Astrocyte of the cerebellum (primary cell): ENCODE results near the gene RTTN.
"Not testable (repeated sequence)": the region's sequence is repeated elsewhere in the genome, so short reads cannot be mapped to it uniquely, and the experiment has no call there.

Experiments
- DNase-seq: peaks from one replicate; pipeline ENCODE4 v3.0.0-alpha.2; 2011; ENCODE audit warnings: low read depth
- H3K4me3 ChIP-seq: 2 replicates; pipeline ENCODE4 v1.5.1; 2011; ENCODE audit warnings: mild to moderate bottlenecking, low read depth, low read length, moderate library complexity
- CTCF ChIP-seq: IDR thresholded peaks from 2 replicates; pipeline ENCODE4 v1.5.1; 2012; ENCODE audit warnings: low read length, low read depth, moderate library complexity, mild to moderate bottlenecking; ENCODE audit errors: missing control alignments
- in situ Hi-C: cut with HindIII; loops from 2 replicates; pipeline ENCODE4 v1.10.0; 2017; ENCODE audit warnings: low sequenced_read_pairs

RTTN gene

DNA sequence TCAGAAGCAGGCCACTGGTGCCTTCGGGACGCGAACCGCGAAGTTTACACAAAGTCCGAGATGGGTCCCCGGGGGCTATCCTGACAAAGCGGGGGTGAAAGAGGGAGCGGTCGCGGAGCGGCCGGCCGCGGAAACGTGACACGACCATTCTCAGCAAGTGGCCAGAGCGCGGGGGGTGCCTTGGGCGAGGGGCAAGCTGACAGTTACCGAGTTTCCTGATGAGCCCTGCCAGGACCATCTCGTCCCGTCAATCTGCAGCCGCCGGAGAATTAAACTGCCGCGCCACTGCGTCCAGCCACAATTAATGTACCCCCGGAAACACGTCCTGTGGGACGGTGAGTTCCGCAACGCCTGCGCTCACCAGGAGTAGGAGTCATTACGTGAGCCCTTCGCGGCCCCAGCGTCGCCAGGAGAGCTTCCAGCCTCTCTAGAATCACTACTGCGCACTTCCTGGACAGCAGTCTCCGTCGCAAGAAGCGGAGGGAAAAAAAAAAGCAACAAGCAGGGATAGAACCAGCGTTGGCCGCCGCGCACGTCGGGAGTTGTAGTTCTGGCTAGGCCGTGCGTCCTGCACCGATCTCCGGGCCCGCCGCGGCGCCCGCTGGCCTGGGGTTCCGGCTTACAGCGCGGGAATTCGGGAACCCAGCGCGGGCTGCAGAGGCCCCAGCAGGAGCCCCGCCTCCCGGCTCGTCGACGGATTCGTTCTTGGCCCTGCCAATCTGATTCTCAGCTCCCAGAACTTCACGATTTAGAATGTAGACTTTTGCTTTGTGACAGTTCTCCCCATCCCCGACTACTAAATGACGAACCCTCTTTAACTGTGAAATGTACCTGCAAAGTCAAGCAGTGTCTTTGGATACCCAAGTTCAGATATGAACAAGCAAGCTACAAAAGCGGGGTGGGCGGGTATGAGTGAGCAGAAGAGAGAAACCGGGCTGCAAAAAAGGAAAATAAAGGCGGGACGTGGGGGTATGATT is at the start of gene RTTN:
Gene RTTN, minus strand, starts transcription at position 267 of the 977 bp plus-strand sequence. Its CDS starts 29 bp downstream, at position 238.
- no peak for TF ChIP-seq CTCF
- peak; percentile 89 for DNase-seq
- peak within 1 kb of the TSS; percentile 91 for H3K4me3 ChIP-seq
- in situ Hi-C loops, result loop anchor here (25.0 kb wide), 1 partner anchor 232 kb away; no protein-coding TSS in a partner anchor

DNA sequence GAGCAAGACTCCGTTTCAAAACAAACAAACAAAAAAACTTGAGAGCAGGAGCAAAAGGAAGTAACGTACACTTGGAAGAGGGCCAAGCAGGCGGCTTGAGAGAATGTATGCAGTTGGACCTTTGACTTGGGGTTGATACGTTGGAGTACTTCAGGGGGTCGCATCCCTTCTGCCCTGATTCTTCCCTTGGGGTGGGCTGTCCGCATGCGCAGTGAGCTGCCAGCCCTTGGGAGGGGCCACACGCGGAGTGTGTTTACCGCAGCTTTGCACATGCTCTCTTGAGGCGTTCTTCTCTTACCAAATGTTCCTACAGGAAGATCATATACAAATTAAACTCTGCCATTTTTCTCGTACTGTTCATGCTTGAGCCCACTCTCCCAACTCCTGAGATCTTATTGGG is 45.3 kb upstream of the RTTN start:
- DNase-seq, result no peak
- no peak overlapping the region for H3K4me3 ChIP-seq
- TF ChIP-seq CTCF, result no peak
- in situ Hi-C loops, result no loop called here

- in situ Hi-C loops, H3K4me3 ChIP-seq, DNase-seq: not testable (repeated sequence)
Measured at GRCh38 chr18:70249861-70250260, 44.4 kb upstream of the RTTN start.

DNA sequence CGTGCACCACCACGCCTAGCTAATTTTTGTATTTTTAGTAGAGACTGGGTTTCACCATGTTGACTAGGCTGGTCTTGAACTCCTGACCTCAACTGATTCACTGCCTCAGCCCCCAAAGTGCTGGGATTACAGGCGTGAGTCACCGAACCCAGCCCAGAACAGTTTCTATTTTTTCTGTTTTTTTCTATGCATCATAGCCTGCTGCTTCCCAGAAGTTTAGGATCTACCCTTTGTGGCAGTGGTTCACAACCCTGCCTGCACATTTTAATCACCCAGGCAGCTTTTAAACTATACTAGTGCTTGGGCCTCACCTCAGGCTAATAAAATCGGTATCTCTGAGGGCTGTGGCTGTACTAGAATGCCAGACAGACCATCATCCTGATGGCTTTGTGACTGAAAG is 43.6 kb upstream of the RTTN start:
- no peak for DNase-seq
- no peak for TF ChIP-seq CTCF
- in situ Hi-C loops, result no loop called here
- H3K4me3 ChIP-seq, result no peak overlapping the region

- in situ Hi-C loops, result no loop called here
- H3K4me3 ChIP-seq, result no peak overlapping the region
- no peak for DNase-seq
- TF ChIP-seq CTCF, result no peak
Measured at GRCh38 chr18:70246061-70246466, 40.6 kb upstream of the RTTN start.

DNA sequence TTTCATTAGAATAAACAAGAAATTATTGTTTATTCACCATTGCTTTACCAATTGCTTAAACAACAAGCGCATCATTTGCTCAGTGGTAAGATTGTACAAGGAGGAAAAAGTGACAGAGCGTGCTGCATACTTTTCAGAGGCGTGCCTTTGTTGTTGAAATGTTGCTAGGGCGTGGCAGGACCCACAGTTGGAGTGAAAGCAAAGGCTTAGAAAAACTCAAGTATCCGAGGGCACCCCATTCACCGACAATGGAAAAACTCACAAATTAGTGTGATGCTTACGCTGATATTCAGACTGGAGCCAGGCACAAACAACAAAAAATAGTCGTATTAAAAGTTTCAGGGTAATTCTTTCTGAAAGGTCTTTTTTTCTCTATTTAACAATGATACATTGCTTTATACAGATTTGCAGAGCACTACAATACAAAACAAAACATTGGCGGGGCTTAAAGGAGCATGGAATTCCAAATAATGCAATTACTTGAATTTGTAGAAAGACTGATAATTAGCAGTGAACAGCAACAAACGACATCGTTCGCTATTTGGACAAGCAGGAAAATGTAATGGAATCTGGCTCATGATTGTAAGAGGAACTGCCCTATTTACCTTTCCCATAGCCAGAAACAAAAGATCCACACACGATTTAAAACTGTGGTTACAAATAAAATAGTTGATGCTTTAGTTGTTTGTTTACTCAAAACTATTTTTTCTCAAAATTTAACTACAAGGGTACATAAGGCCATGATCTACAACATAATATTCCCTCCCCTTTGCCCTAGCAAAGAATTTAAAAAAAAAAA is 37.8 kb upstream of the RTTN start:
- in situ Hi-C loops, result no loop called here
- no peak for TF ChIP-seq CTCF
- no peak for DNase-seq
- H3K4me3 ChIP-seq, result no peak overlapping the region

DNA sequence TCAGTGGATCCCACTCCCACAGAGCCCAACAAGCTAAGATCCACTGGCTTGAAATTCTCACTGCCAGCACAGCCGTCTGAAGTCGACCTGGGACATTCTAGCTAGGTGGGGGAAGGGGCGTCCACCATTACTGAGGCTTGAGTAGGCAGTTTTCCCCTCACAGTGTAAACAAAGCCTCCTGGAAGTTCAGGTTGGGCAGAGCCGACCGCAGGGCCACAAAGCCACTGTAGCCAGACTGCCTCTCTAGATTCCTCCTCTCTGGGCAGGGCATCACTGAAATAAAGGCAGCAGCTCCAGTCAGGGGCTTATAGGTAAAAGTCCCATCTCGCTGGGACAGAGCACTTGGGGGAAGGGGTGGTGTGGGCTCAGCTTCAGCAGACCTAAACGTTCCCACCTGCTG is 31.4 kb upstream of the RTTN start:
- DNase-seq, in situ Hi-C loops, H3K4me3 ChIP-seq: not testable (repeated sequence)
